SK-N-SH (cell line): Measurements from ENCODE around the gene PHACTR3. TPM values are rescaled to one million over a fixed set of nuclear protein-coding genes. Genes with fewer than 3 reads are reported as not detected.

Experiments
- CTCF ChIA-PET: fragments of 300-600, 350-600 bp; formaldehyde crosslinking; extraction: SDS; loops from one replicate; lab custom pipeline; 2021; lab: Yijun Ruan, JAX
- POLR2A ChIA-PET: fragments of 350-600 bp; sonication (Branson Sonifier 250); formaldehyde crosslinking; extraction: SDS; loops from one replicate; lab custom pipeline; 2020; ENCODE audit warnings: antibody characterized with exemption, inconsistent platforms; lab: Yijun Ruan, JAX
- DNase-seq: peaks from one replicate; pipeline ENCODE4 v3.0.0; 2012
- H2AFZ ChIP-seq: fragments of 200-600 bp; sonication (generic); 2 replicates; pipeline ENCODE4 v1.8.1; 2016; ENCODE audit warnings: antibody characterized with exemption, mild to moderate bottlenecking, low read depth
- H3F3A ChIP-seq: fragments of 200-600 bp; sonication (generic); replicated peaks from 2 replicates; pipeline ENCODE3; 2016; ENCODE audit warnings: antibody characterized with exemption, mild to moderate bottlenecking; ENCODE audit not compliant: insufficient read depth
- H3K27ac ChIP-seq, 2 experiments: fragments of 200-500 bp in 1 of 2; fragments of 200-600 bp in 1 of 2; sonication (Bioruptor generic) in 1 of 2; sonication (generic), shearing (Covaris generic) in 1 of 2; 2 replicates each; pipeline versions ENCODE4 v1.5.1 to v1.6.1; 2014 to 2016; ENCODE audit warnings: low read depth in 2 of 2, inconsistent platforms in 1 of 2, low read length in 1 of 2, mild to moderate bottlenecking in 1 of 2, mixed read lengths in 1 of 2
- H3K27me3 ChIP-seq: fragments of 200-600 bp; sonication (generic), shearing (Covaris generic); 2 replicates; pipeline ENCODE4 v1.6.1; 2016; ENCODE audit warnings: mixed run types; ENCODE audit not compliant: insufficient read depth
- H3K36me3 ChIP-seq, 2 experiments: fragments of 200-500 bp in 1 of 2; fragments of 200-600 bp in 1 of 2; sonication (Bioruptor generic) in 1 of 2; sonication (generic) in 1 of 2; replicated peaks in 1 of 2; 2 replicates each; pipeline versions ENCODE3 to v1.5.1; 2014 to 2016; ENCODE audit warnings: low read length in 1 of 2, mild to moderate bottlenecking in 1 of 2; ENCODE audit not compliant: insufficient read depth in 2 of 2, control insufficient read depth in 1 of 2
- H3K4me1 ChIP-seq, 2 experiments: fragments of 200-500 bp in 1 of 2; fragments of 200-600 bp in 1 of 2; sonication (Bioruptor generic) in 1 of 2; sonication (generic), shearing (Covaris generic) in 1 of 2; 2 replicates each; pipeline versions ENCODE4 v1.5.1 to v1.6.1; 2014 to 2016; ENCODE audit warnings: low read depth in 1 of 2, low read length in 1 of 2, mixed run types in 1 of 2; ENCODE audit not compliant: insufficient read depth in 2 of 2, control insufficient read depth in 1 of 2
- H3K4me2 ChIP-seq: fragments of 200-600 bp; sonication (generic), shearing (Covaris generic); 2 replicates; pipeline ENCODE4 v1.6.1; 2017; ENCODE audit warnings: mixed run types
- H3K4me3 ChIP-seq, 2 experiments: fragments of 200-500 bp in 1 of 2; fragments of 200-600 bp in 1 of 2; sonication (Bioruptor generic) in 1 of 2; sonication (generic), shearing (Covaris generic) in 1 of 2; 2 replicates each; pipeline versions ENCODE4 v1.5.1 to v1.8.1; 2014 to 2016; ENCODE audit warnings: low read depth in 2 of 2, inconsistent platforms in 1 of 2, low read length in 1 of 2, mild to moderate bottlenecking in 1 of 2, mixed read lengths in 1 of 2, moderate library complexity in 1 of 2
- H3K79me2 ChIP-seq: fragments of 200-600 bp; sonication (generic); 2 replicates; pipeline ENCODE4 v1.8.1; 2017; ENCODE audit warnings: mild to moderate bottlenecking; ENCODE audit not compliant: insufficient read depth
- H3K9ac ChIP-seq: fragments of 200-600 bp; sonication (generic); 2 replicates; pipeline ENCODE4 v1.6.1; 2017; ENCODE audit warnings: mixed run types
- H3K9me2 ChIP-seq: fragments of 200-600 bp; sonication (generic); 2 replicates; pipeline ENCODE4 v1.6.1; 2017; ENCODE audit warnings: mixed run types
- H3K9me3 ChIP-seq: fragments of 200-600 bp; sonication (generic); 2 replicates; pipeline ENCODE4 v1.6.1; 2017; ENCODE audit warnings: mixed run types, mild to moderate bottlenecking, moderate library complexity
- H4K20me1 ChIP-seq: fragments of 200-600 bp; sonication (generic); 2 replicates; pipeline ENCODE4 v1.6.1; 2017; ENCODE audit warnings: mild to moderate bottlenecking, mixed run types; ENCODE audit not compliant: insufficient read depth
- CHD2 ChIP-seq: fragments of 150-350 bp; IDR thresholded peaks from 2 replicates; pipeline ENCODE4 v1.6.1; 2018; ENCODE audit warnings: low read length; ENCODE audit not compliant: partially characterized antibody
- FOSL2 ChIP-seq: IDR thresholded peaks from 2 replicates; pipeline ENCODE4 v1.4.0; 2012; ENCODE audit warnings: low read depth, mild to moderate bottlenecking, moderate library complexity, borderline replicate concordance
- FOXJ3 ChIP-seq: sonication (generic); formaldehyde crosslinking; IDR thresholded peaks from 2 replicates; pipeline ENCODE4 v1.5.1; 2020; ENCODE audit warnings: mild to moderate bottlenecking, missing genetic modification reagents
- GABPA ChIP-seq: IDR thresholded peaks from 2 replicates; pipeline ENCODE4 v1.4.0; 2012; ENCODE audit warnings: low read depth, mild to moderate bottlenecking
- MAX ChIP-seq: IDR thresholded peaks from 2 replicates; pipeline ENCODE4 v1.4.0; 2012; ENCODE audit warnings: low read depth
- MEF2A ChIP-seq: IDR thresholded peaks from 2 replicates; pipeline ENCODE4 v1.4.0; 2012; ENCODE audit warnings: low read depth, borderline replicate concordance
- MXI1 ChIP-seq: IDR thresholded peaks from 2 replicates; pipeline ENCODE4 v1.6.1; 2012; ENCODE audit warnings: mild to moderate bottlenecking, low read depth, low read length, improper control_type of control experiment
- NFIC ChIP-seq: IDR thresholded peaks from 2 replicates; pipeline ENCODE4 v1.4.0; 2012; ENCODE audit warnings: borderline replicate concordance
- POLR2AphosphoS5 ChIP-seq: IDR thresholded peaks from 2 replicates; pipeline ENCODE4 v1.6.1; 2012; ENCODE audit warnings: low read depth, low read length
- TAF1 ChIP-seq: IDR thresholded peaks from 2 replicates; pipeline ENCODE4 v1.6.1; 2012; ENCODE audit warnings: low read depth, mild to moderate bottlenecking, low read length, moderate library complexity, borderline replicate concordance
- TCF12 ChIP-seq: IDR thresholded peaks from 2 replicates; pipeline ENCODE4 v1.4.0; 2012
- TEAD4 ChIP-seq: IDR thresholded peaks from 2 replicates; pipeline ENCODE4 v1.4.0; 2012; ENCODE audit warnings: mild to moderate bottlenecking, borderline replicate concordance; ENCODE audit not compliant: insufficient read depth
- USF2 ChIP-seq: fragments of 150-350 bp; IDR thresholded peaks from 2 replicates; pipeline ENCODE4 v1.6.1; 2017; ENCODE audit warnings: antibody characterized with exemption, low read length, low read depth, borderline replicate concordance
- ZBTB33 ChIP-seq: IDR thresholded peaks from 2 replicates; pipeline ENCODE4 v1.4.0; 2012; ENCODE audit warnings: low read depth, borderline replicate concordance
- WGBS: methylation state at CpG from one replicate; pipeline ENCODE4 v1.1.6; 2017; ENCODE audit warnings: low lambda C conversion rate; 5-methylcytosine and 5-hydroxymethylcytosine counted together
- polyA plus RNA-seq, 3 experiments: library from polyadenylated mRNA; depleted of rRNA; stranded (reverse); fragments of >200 nt; gene quantifications; 2 replicates each; pipeline ENCODE4 v1.2.3, GENCODE V29; 2012

PHACTR3 gene
- polyA plus RNA-seq, 1 of the 3 experiments (the other 2 are of a cell fraction): 0.10 TPM

GRCh38 chr20:59776626-59777330, 172.4 kb downstream of the PHACTR3 start:
- TF ChIP-seq USF2: no peak
- no peak for TF ChIP-seq TAF1
- no peak for TF ChIP-seq MXI1
- TF ChIP-seq GABPA: no peak
- no peak for TF ChIP-seq MEF2A
- no peak for TF ChIP-seq TEAD4

GRCh38 chr20:59777331-59777725, 173.0 kb downstream of the PHACTR3 start:
- no peaks in the 10 kb centered on the region for H3F3A ChIP-seq
- no peaks in the 10 kb centered on the region for H3K9me2 ChIP-seq
- no peaks in the 10 kb centered on the region for H3K79me2 ChIP-seq
- no peaks in the 10 kb centered on the region for H3K4me1 ChIP-seq
- no peaks in the 10 kb centered on the region for H3K36me3 ChIP-seq
- CTCF ChIA-PET: interaction anchor here (0.7 to 2.9 kb wide), 5 partner anchors 19 to 677 kb away, joined by 3 to 11 read pairs (median 3); no protein-coding TSS in a partner anchor
- H2AFZ ChIP-seq: no peak overlapping the region
- 13% methylated on average over 3 of the region's 3 CpGs for WGBS
- H3K4me2 ChIP-seq: no peak overlapping the region
- H3K27ac ChIP-seq: no peak overlapping the region
- DNase-seq: peak; percentile 5
- no peaks in the 10 kb centered on the region for H3K27me3 ChIP-seq
- no peak for TF ChIP-seq TCF12
- TF ChIP-seq POLR2AphosphoS5: no peak
- no peak for TF ChIP-seq MEF2A
- no peak for TF ChIP-seq CHD2
- TF ChIP-seq GABPA: no peak
- no peak for TF ChIP-seq TEAD4
- no peak for TF ChIP-seq NFIC
- no peak for TF ChIP-seq MAX
- no peak for TF ChIP-seq FOSL2
- no peak for TF ChIP-seq MXI1
- TF ChIP-seq FOXJ3: no peak
- TF ChIP-seq ZBTB33: no peak
- H4K20me1 ChIP-seq: no peaks in the 10 kb centered on the region
- POLR2A ChIA-PET: no interaction called here
- no peaks in the 10 kb centered on the region for H3K9me3 ChIP-seq
- H3K9ac ChIP-seq: no peak overlapping the region
- H3K4me3 ChIP-seq: no peak overlapping the region

More at GRCh38 chr20:59776626-59777330, 172.4 kb downstream of the PHACTR3 start:
- Histone ChIP-seq H3F3A (no peaks in the 10 kb centered on the region), H3K9me2 (no peaks in the 10 kb centered on the region), H3K36me3 (no peaks in the 10 kb centered on the region), H4K20me1 (no peaks in the 10 kb centered on the region), H3K27ac (no peak overlapping the region), H3K4me2 (no peak overlapping the region), H3K27me3 (no peaks in the 10 kb centered on the region), H3K9ac (no peak overlapping the region), H3K79me2 (no peaks in the 10 kb centered on the region), H3K4me1 (no peaks in the 10 kb centered on the region), H2AFZ (no peak overlapping the region), H3K4me3 (no peak overlapping the region), H3K9me3 (no peaks in the 10 kb centered on the region)
- POLR2A ChIA-PET: no interaction called here
- CTCF ChIA-PET: interaction anchor here (0.7 to 2.9 kb wide), 5 partner anchors 18 to 678 kb away, joined by 3 to 11 read pairs (median 3); no protein-coding TSS in a partner anchor
- 36% methylated on average over 12 of the region's 13 CpGs for WGBS
- DNase-seq: peak; percentile 7
